Measurements from ENCODE around the gene TMX2.
"Not testable (repeated sequence)": the region's sequence is repeated elsewhere in the genome, so short reads cannot be mapped to it uniquely, and the experiment has no call there.

The TMX2 gene

DNA sequence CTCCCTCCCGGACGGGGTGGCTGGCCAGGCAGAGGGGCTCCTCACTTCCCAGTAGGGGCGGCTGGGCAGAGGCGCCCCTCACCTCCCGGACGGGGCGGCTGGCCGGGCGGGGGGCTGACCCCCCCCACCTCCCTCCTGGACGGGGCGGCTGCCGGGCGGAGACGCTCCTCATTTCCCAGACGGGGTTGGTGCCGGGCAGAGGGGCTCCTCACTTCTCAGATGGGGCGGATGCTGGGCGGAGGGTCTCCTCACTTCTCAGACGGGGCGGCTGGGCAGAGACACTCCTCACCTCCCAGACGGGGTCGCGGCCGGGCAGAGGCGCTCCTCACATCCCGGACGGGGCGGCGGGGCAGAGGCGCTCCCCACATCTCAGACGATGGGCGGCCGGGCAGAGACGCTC is 4.3 kb downstream of the TMX2 start:
- DNase-seq, result not testable (repeated sequence)

GRCh38 chr11:57727185-57727584 is 14.8 kb downstream of the TMX2 start:
- DNase-seq, result no peak

- DNase-seq, result no peak
Measured at GRCh38 chr11:57728829-57729228, 16.4 kb downstream of the TMX2 start.

- no peak for DNase-seq
Measured at GRCh38 chr11:57729479-57729878, 17.1 kb downstream of the TMX2 start.

- no peak for DNase-seq
Measured at GRCh38 chr11:57732661-57733060, 20.3 kb downstream of the TMX2 start.

GRCh38 chr11:57735619-57736298 is 23.4 kb downstream of the TMX2 start:
- DNase-seq, result no peak

DNA sequence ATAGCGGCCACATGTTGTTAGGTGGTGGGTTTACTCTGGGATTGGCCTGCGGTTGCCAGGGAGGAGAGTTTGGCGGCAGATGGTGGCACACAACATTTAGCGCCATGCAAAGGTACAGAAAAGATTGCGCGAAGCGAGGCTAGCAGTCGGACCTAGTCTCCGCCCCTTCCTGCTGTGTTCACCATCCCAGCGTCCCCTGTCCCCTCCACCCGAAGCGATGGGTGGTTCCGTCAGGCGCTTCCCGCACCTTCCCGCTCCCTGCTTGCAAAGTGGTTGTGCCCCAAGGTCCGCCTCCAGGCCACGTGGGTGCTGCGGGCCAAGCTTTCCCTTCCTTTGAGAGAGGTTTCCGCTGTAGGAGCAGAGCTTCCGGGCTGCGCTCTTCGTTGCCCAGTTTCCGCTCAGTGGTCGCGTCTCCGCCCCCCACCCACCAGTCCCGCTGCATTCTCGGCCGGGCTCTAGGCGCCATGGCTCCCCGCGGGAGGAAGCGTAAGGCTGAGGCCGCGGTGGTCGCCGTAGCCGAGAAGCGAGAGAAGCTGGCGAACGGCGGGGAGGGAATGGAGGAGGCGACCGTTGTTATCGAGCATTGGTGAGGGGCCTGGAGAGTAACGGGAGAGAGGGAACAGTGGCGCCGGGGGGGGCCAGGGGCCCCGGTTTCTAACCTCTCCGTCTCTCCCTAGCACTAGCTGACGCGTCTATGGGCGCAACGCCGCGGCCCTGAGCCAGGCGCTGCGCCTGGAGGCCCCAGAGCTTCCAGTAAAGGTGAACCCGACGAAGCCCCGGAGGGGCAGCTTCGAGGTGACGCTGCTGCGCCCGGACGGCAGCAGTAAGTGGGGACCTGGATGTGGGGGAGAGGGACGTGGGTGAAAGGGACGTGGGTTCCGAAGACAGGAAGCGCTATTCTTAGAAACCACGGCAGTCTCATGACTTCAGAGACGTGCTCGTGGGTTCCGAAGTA is 29.0 kb downstream of the TMX2 start, which contains the start of gene SELENOH:
Gene SELENOH (plus strand): TSS at position 360 of the 955 bp plus-strand sequence. CDS start 105 bp downstream, at position 465.
- DNase-seq, result peak; percentile 94 to 97

DNA sequence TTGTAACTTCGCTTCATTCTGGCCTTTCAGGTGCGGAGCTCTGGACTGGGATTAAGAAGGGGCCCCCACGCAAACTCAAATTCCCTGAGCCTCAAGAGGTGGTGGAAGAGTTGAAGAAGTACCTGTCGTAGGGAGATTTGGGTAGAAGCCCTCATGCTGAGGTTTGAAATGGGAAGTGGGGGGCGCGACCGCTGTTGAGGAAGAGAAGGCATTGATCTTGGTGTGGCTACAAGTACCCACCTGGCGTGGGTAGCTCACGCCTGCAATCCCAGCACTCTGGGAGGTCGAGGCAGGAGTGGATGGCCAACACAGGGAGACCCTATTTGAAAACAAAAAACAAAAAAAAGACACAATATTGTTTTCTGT is 29.7 kb downstream of the TMX2 start:
- DNase-seq, result no peak

- no peak for DNase-seq
Measured at GRCh38 chr11:57744357-57744756, 32.0 kb downstream of the TMX2 start.

DNA sequence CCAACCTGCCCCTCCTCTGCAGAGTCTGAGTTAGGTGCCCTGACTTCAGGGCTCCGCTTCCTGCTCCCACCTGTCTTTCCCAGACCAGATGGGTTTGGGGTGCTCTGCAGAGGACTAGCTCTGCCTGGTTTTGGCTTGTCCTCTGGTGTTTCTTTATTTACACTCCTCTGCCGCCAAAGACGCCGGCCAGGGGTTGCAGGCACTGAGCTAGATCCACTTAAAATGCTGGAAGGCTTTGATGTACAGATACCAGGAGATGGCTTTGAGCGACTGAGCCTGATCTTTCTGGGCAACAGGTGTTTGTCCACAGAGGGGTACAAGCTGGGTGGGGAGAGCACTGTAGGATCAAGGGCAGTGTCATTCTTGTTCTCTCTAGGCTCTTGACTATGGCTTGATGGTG is 32.8 kb downstream of the TMX2 start:
- no peak for DNase-seq

GRCh38 chr11:57746920-57747319 is 34.5 kb downstream of the TMX2 start:
- DNase-seq, result no peak

DNA sequence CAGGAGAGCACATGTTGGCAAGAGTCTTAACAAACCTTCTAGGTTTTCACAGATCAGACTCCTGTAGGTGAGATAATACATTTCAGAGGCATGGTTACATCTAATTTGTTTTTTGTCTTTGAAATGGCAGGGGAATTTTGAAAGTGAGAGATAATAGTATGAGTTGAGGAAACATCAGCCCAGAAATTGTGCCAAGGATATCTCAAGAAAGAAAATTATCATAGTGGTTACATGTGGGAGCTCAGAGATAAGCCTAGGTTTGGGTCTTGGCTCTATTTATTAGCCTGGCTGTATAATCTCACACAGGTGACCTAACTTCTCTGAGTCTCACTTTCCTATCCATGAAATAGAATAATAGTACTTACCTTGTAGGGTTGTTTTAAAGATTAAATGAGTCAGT is 38.8 kb downstream of the TMX2 start:
- DNase-seq, result no peak

- peak; percentile 12 to 38 for DNase-seq
Measured at GRCh38 chr11:57751676-57752253, 39.4 kb downstream of the TMX2 start, which contains the start of gene BTBD18. BTBD18 (minus strand) TSS chr11:57751819; CDS start chr11:57751188, 631 bp downstream.

DNA sequence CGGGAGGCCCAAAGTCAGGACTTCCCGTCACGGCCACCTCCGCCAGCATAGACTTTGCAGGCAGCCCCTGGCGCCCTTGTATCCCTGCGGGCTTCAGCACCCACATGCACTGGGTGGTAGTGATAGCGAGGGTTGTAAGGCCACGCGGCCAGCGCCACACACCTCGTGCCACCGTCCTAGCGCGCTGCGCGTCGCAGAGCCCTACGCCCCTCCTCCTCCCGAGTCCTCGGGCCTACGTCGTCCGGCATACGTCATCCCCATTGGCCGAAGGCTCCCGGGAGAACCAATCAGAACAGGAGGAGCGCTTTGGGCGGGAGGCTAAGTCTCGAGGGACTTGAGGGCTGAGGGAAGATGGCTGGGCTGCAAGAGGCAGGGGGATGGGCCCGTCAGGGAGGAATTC is 40.6 kb downstream of the TMX2 start:
- DNase-seq, result no peak

GRCh38 chr11:57758174-57758573 is 45.8 kb downstream of the TMX2 start:
- no peak for DNase-seq

DNA sequence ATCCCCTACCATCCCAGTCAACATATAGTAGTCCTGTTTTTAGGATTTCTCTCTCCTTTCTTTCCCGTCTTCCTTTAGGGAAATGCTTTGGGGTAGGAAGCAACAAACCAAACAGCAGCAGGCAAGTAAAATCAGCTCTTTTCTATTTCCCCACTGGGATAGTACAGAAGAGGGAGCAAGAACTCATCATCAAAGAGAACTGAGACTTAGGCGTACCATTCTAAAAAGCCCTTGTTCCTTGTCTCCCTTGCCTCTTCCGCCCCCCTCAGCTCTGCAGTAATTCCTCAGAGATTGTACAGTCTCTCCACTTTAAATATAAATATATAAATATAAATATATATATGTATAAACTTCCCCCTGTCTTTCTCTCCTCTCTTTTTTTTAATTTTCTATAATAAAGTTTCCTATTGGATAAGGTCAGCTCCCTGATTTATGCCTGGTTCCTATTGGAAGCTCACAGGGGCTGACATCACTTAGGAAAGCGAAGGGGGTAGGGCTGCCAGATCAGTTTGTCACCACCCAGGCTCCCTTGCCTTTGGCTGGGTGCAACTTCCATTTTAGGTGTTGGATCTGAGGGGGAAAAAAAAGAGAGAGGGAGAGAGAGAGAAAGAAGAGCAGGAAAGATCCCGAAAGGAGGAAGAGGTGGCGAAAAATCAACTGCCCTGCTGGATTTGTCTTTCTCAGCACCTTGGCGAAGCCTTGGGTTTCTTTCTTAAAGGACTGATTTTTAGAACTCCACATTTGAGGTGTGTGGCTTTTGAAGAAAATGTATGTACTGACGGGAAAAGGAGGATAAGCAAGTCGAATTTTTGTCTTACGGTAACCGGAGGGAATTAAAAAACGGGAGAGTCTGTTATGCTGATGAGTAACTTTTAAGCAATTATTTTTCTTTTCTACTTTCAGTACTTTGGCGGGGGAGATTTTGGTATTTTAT is 49.2 kb downstream of the TMX2 start, which contains the start of gene CTNND1:
Gene CTNND1 (plus strand): TSS at position 502 of the 934 bp plus-strand sequence. CDS start 29,677 bp downstream, outside the sequence.
- peak; percentile 91 to 96 for DNase-seq

DNA sequence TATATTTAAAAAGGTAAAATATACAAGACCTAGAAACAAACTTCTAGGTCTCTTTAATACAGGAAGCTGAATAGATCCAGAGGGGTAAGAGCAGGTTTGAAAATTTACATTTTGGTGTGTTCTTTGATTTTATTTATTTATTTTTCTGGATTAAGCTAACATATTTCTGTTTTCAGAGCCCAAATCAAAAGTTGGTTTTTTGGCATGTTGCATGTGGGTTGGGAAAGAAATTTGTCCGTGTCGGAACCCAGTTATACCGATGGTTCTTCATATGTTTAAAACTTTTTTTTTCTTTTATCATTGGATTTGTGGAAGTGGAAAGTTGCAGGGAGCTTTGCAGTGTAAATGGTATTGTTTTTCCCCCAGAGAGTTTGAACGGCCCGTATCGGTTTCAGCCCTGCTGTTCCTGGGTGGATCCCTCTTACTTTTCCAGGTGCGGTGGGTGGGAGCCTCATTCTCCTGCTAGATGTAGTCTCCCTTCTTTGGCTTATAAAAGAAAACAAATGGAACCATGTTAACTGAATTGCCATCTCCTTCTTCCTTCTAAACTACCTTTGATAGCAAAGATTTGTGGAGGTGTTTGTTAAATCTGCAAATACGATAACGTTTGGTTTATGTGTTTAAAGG is 50.0 kb downstream of the TMX2 start:
- no peak for DNase-seq

GRCh38 chr11:57763568-57763967 is 51.2 kb downstream of the TMX2 start:
- DNase-seq, result peak in 1 of 2 experiments; percentile 15

DNA sequence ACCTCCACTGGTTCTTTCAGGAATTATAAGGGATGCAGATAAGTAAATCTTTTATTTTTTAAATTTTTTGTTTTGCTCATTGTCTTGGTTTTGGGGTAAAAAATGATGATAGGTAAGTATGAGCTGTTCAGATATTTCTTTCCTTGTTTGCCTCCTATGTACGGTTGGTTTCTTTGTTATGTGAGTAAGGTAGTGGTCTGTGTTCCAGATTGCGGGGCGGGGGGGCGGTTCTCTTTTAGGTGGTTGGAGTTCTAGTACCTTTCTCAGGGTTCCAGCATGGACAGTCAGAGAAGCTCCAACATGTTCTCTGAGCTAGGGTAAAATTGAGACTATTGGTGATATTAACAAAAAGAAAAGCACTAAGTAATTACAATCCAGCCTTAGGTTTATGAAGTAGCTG is 51.6 kb downstream of the TMX2 start:
- DNase-seq, result no peak

- DNase-seq, result no peak
Measured at GRCh38 chr11:57764566-57764965, 52.2 kb downstream of the TMX2 start.

DNA sequence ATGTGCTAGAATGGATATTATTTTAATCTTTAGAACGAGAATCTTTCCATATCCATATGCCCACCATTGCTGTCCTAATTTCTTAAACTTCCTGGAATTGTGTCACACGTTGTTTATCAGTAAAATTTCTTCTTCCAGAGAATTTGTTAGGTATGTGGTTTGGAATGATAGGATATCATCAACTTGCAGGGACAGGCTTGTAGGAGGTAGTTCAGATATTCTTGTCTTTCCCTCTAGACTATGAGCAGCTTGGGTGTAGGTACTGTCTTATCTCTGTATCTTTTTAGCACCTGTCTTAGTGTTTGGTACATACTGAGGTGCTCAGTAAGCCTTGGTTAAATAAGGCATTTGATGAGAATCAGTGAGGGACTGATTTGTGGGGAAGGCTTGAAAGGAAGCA is 52.6 kb downstream of the TMX2 start:
- DNase-seq, result no peak

DNA sequence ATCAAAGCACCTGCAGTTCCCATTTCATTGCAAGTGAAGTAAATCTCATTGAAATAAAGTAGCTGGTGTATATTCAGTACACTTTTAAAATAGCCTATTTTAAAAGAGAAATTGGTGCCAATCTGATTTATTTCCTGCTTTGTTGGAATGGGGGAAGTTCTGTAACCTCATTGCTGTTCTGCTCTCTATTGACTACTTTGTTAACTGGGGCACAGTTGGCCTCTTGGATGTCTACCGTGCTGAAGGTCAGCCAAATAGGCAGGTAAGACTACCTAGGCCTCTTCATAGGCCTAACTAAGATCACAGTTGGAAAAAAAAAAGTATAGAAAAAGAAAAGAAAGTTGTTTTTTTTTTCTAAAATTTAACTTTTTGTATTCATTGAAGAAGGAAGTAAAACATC is 58.4 kb downstream of the TMX2 start:
- no peak for DNase-seq

Measured in SW 1271 (cell line).